Posterior cingulate gyrus (tissue), 11 donors: Measurements from ENCODE around the gene UBIAD1.
"Not testable (repeated sequence)": the region's sequence is repeated elsewhere in the genome, so short reads cannot be mapped to it uniquely, and the experiment has no call there.

Experiments
- DNase-seq, 10 donors: peaks; one replicate each; pipeline versions ENCODE4 v3.0.0 to v3.0.0-alpha.2; 2020 to 2021; ENCODE audit warnings: mixed read lengths in 3 of 10
- intact Hi-C: fragments of 100-400 bp; cut with DNase I; formaldehyde crosslinking; loops from one replicate; pipeline ENCODE4 v1.15.1; 2023

The UBIAD1 gene

GRCh38 chr1:11272832-11273594, at the start of gene UBIAD1:
TSS of gene UBIAD1 (plus strand) at chr1:11273198. CDS start at chr1:11273532, 334 bp downstream.
- intact Hi-C loops, result loop anchor here (1.0 to 10.0 kb wide), 2 partner anchors 11 to 372 kb away; partner anchors contain the start of gene MTOR
- peak; percentile 71 to 97 (median 82) for DNase-seq

- intact Hi-C loops, result no loop called here
- DNase-seq, result no peak
Observed at GRCh38 chr1:11227106-11228077, 45.6 kb upstream of the UBIAD1 start.

GRCh38 chr1:11229203-11229602, 43.8 kb upstream of the UBIAD1 start:
- intact Hi-C loops, result no loop called here
- no peak for DNase-seq

GRCh38 chr1:11233208-11233607, 39.8 kb upstream of the UBIAD1 start:
- no peak for DNase-seq
- intact Hi-C loops, result no loop called here

GRCh38 chr1:11237356-11237755, 35.6 kb upstream of the UBIAD1 start:
- no peak for DNase-seq
- intact Hi-C loops, result no loop called here

- intact Hi-C loops, result no loop called here
- DNase-seq, result peak in 1 of 10 donors; percentile 44
Observed at GRCh38 chr1:11238311-11238710, 34.7 kb upstream of the UBIAD1 start.

- intact Hi-C loops, result no loop called here
- no peak for DNase-seq
Observed at GRCh38 chr1:11245248-11245647, 27.8 kb upstream of the UBIAD1 start.

GRCh38 chr1:11245904-11246719, 26.9 kb upstream of the UBIAD1 start:
- intact Hi-C loops, result no loop called here

GRCh38 chr1:11248169-11248568, 24.8 kb upstream of the UBIAD1 start:
- DNase-seq, result no peak
- intact Hi-C loops, result no loop called here

More at GRCh38 chr1:11245904-11246719, 26.9 kb upstream of the UBIAD1 start:
- DNase-seq, result no peak

- intact Hi-C loops, result no loop called here
- DNase-seq, result no peak
Observed at GRCh38 chr1:11252538-11252937, 20.5 kb upstream of the UBIAD1 start.

- intact Hi-C loops, result no loop called here
- no peak for DNase-seq
Observed at GRCh38 chr1:11253226-11253625, 19.8 kb upstream of the UBIAD1 start.

- intact Hi-C loops, result no loop called here
Observed at GRCh38 chr1:11256299-11256698, 16.7 kb upstream of the UBIAD1 start.

GRCh38 chr1:11262171-11263049, 10.6 kb upstream of the UBIAD1 start, which contains the start of gene MTOR:
TSS of gene MTOR (minus strand) at chr1:11262551. CDS start at chr1:11259409, 3,142 bp downstream.
- DNase-seq, result peak; percentile 97 to 100 (median 99)
- intact Hi-C loops, result loop anchor here (1.0 to 5.0 kb wide), 2 partner anchors 10 to 200 kb away; partner anchors contain the start of gene SRM

More at GRCh38 chr1:11256299-11256698, 16.7 kb upstream of the UBIAD1 start:
- no peak for DNase-seq

- no peak for DNase-seq
- intact Hi-C loops, result no loop called here
Observed at GRCh38 chr1:11266268-11267074, 6.5 kb upstream of the UBIAD1 start.

- intact Hi-C loops, result not testable (repeated sequence)
Observed at GRCh38 chr1:11267350-11268337, 5.4 kb upstream of the UBIAD1 start.

GRCh38 chr1:11272544-11272831, 510 bp upstream of the UBIAD1 start:
- intact Hi-C loops, result loop anchor here (1.0 to 10.0 kb wide), 2 partner anchors 10 to 372 kb away; partner anchors contain the start of gene MTOR
- DNase-seq, result no peak

More at GRCh38 chr1:11267350-11268337, 5.4 kb upstream of the UBIAD1 start:
- not testable (repeated sequence) for DNase-seq
